Fibroblast of pulmonary artery (primary cell): Measurements from ENCODE around the gene PHPT1.
"Not testable (repeated sequence)": the region's sequence is repeated elsewhere in the genome, so short reads cannot be mapped to it uniquely, and the experiment has no call there.

Experiments
- DNase-seq: peaks from one replicate; pipeline ENCODE4 v3.0.0-alpha.2; 2010; ENCODE audit warnings: low read depth
- H3K4me3 ChIP-seq: replicated peaks from 2 replicates; pipeline ENCODE4 v1.5.1; 2011; ENCODE audit warnings: low read depth, mild to moderate bottlenecking, control low read depth, low read length, moderate library complexity
- CTCF ChIP-seq: IDR thresholded peaks from 2 replicates; pipeline ENCODE4 v1.5.1; 2011; ENCODE audit warnings: mild to moderate bottlenecking, control low read depth, low read length, inconsistent platforms; ENCODE audit errors: missing control alignments

Gene PHPT1

GRCh38 chr9:136868644-136869043 lies 19.4 kb downstream of the PHPT1 start:
- no peak for DNase-seq
- H3K4me3 ChIP-seq = no peak overlapping the region
- no peak for TF ChIP-seq CTCF

GRCh38 chr9:136869611-136870010 lies 20.4 kb downstream of the PHPT1 start:
- DNase-seq = not testable (repeated sequence)

GRCh38 chr9:136875155-136875554 lies 25.9 kb downstream of the PHPT1 start:
- H3K4me3 ChIP-seq = no peak overlapping the region
- TF ChIP-seq CTCF = no peak
- DNase-seq = no peak

More at GRCh38 chr9:136869611-136870010, 20.4 kb downstream of the PHPT1 start:
- H3K4me3 ChIP-seq = not testable (repeated sequence)

- no peak for TF ChIP-seq CTCF
- DNase-seq = no peak
- no peak overlapping the region for H3K4me3 ChIP-seq
Measured at GRCh38 chr9:136876476-136876875, 27.3 kb downstream of the PHPT1 start.

GRCh38 chr9:136880651-136881050 lies 31.4 kb downstream of the PHPT1 start:
- TF ChIP-seq CTCF = no peak
- DNase-seq = no peak
- no peak overlapping the region for H3K4me3 ChIP-seq

- DNase-seq = peak; percentile 44
- no peak overlapping the region for H3K4me3 ChIP-seq
- TF ChIP-seq CTCF = no peak
Measured at GRCh38 chr9:136881691-136882108, 32.5 kb downstream of the PHPT1 start.

GRCh38 chr9:136882109-136882946 lies 33.1 kb downstream of the PHPT1 start:
- peak; percentile 73 for DNase-seq
- TF ChIP-seq CTCF = no peak
- H3K4me3 ChIP-seq = no peak overlapping the region

GRCh38 chr9:136882947-136883283 lies 33.7 kb downstream of the PHPT1 start:
- not testable (repeated sequence) for H3K4me3 ChIP-seq, DNase-seq

GRCh38 chr9:136883670-136884069 lies 34.5 kb downstream of the PHPT1 start:
- DNase-seq, H3K4me3 ChIP-seq: not testable (repeated sequence)
